ENCODE measurements around the gene NONO. TPM values are rescaled to one million over a fixed set of nuclear protein-coding genes. Genes with fewer than 3 reads are reported as not detected.
"Not testable (repeated sequence)": the region's sequence is repeated elsewhere in the genome, so short reads cannot be mapped to it uniquely, and the experiment has no call there.

NONO gene
- total and polyA plus RNA-seq, 2 experiments from 2014 or later = 175 to 318 TPM

DNA sequence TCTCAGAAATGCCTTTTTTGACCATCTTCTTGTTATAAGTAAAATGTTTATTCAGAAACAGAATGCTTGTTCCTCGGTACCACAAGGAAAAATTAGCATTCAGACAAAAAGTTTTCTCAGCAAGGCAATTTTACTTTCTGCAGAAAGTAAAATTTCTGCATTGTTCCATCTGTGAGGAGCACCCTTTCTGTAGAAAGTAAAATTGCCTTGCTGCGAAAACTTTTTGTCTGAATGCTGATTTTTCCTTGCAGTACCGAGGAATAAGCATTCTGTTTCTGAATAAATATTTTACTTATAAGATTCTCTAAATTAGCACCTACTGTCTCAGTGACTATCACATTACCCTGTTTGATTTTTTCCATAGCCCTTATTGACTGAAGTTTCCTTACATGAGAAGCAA lies 43.0 kb downstream of the NONO start:
- Histone ChIP-seq H3K36me3 (replicated peaks; ENCODE audit: insufficient read depth, low read depth) (no peaks in the 10 kb centered on the region), H3K27ac (no peak overlapping the region), H3K4me3 (no peak overlapping the region), H2AFZ (no peak overlapping the region), H3K27me3 (no peaks in the 10 kb centered on the region), H4K20me1 (ENCODE audit: insufficient read depth, poor library complexity, severe bottlenecking) (no peaks in the 10 kb centered on the region), H3K4me1 (ENCODE audit: insufficient read depth) (no peaks in the 10 kb centered on the region), H3K4me2 (no peak overlapping the region), H3K9me3 (ENCODE audit: low read depth) (no peaks in the 10 kb centered on the region), H3K9me2 (replicated peaks; ENCODE audit: insufficient read depth) (no peaks in the 10 kb centered on the region), H3K79me2 (no peaks in the 10 kb centered on the region)
- WGBS (ENCODE audit: low lambda C conversion rate, missing lambda C conversion rate) = 76% methylated on average over 3 of the region's 3 CpGs
- TF ChIP-seq CTCF (IDR thresholded peaks at IDR 0.05; ENCODE audit: poor library complexity) (no peak), EZH2phosphoT487 (IDR thresholded peaks at IDR 0.05; ENCODE audit: low read depth, severe bottlenecking, unreplicated experiment) (no peak), EZH2 (IDR thresholded peaks at IDR 0.05; ENCODE audit: borderline replicate concordance) (no peak)
- DNase-seq (ENCODE audit: low spot score) = no peak

- not testable (repeated sequence) for H4K20me1 ChIP-seq (ENCODE audit: insufficient read depth, poor library complexity, severe bottlenecking); H3K79me2 ChIP-seq; H3K27me3 ChIP-seq; H2AFZ ChIP-seq; H3K4me3 ChIP-seq; DNase-seq (ENCODE audit: low spot score); H3K9me3 ChIP-seq (ENCODE audit: low read depth); H3K36me3 ChIP-seq (replicated peaks; ENCODE audit: insufficient read depth, low read depth); H3K4me2 ChIP-seq; H3K4me1 ChIP-seq (ENCODE audit: insufficient read depth); H3K27ac ChIP-seq; H3K9me2 ChIP-seq (replicated peaks; ENCODE audit: insufficient read depth)
- WGBS (ENCODE audit: low lambda C conversion rate, missing lambda C conversion rate) = 77% methylated on average over 4 of the region's 5 CpGs
Measured at GRCh38 chrX:71349151-71349665, 65.8 kb downstream of the NONO start.

- not testable (repeated sequence) for H3K4me3 ChIP-seq; H3K9me3 ChIP-seq (ENCODE audit: low read depth); H3K4me1 ChIP-seq (ENCODE audit: insufficient read depth); H3K27ac ChIP-seq; H3K4me2 ChIP-seq; H3K27me3 ChIP-seq; H3K79me2 ChIP-seq; H3K36me3 ChIP-seq (replicated peaks; ENCODE audit: insufficient read depth, low read depth); H4K20me1 ChIP-seq (ENCODE audit: insufficient read depth, poor library complexity, severe bottlenecking); DNase-seq (ENCODE audit: low spot score); H2AFZ ChIP-seq; H3K9me2 ChIP-seq (replicated peaks; ENCODE audit: insufficient read depth)
- 59% methylated on average over 3 of the region's 6 CpGs for WGBS (ENCODE audit: low lambda C conversion rate, missing lambda C conversion rate)
Measured at GRCh38 chrX:71349867-71350266, 66.4 kb downstream of the NONO start.

Other genes with a start within 250 kb of the NONO start
- 61.0 and 68.8 TPM in 2 replicates for gene SNX12, start 215.3 kb upstream of the NONO start, total RNA-seq
- gene SNX12, start 215.3 kb upstream of the NONO start, polyA plus RNA-seq = 7.5 and 8.3 TPM in 2 replicates
- gene FOXO4, start 187.8 kb upstream of the NONO start, total RNA-seq = 9.7 and 10.8 TPM in 2 replicates
- gene FOXO4, start 187.8 kb upstream of the NONO start, polyA plus RNA-seq = 3.5 and 6.3 TPM in 2 replicates
- not detected in 2 replicates for gene CXorf65, start 176.9 kb upstream of the NONO start, total RNA-seq
- not detected in 2 replicates for gene CXorf65, start 176.9 kb upstream of the NONO start, polyA plus RNA-seq
- 7.1 and 14.1 TPM in 2 replicates for gene IL2RG, start 172.1 kb upstream of the NONO start, total RNA-seq
- 11.2 and 13.5 TPM in 2 replicates for gene IL2RG, start 172.1 kb upstream of the NONO start, polyA plus RNA-seq
- gene MED12, start 165.0 kb upstream of the NONO start, total RNA-seq = 24.9 and 32.7 TPM in 2 replicates
- 12.9 and 15.7 TPM in 2 replicates for gene MED12, start 165.0 kb upstream of the NONO start, polyA plus RNA-seq
- 1.6 and 2.7 TPM in 2 replicates for gene NLGN3, start 138.8 kb upstream of the NONO start, total RNA-seq
- gene NLGN3, start 138.8 kb upstream of the NONO start, polyA plus RNA-seq = 0.79 and 1.6 TPM in 2 replicates
- 95.4 and 103 TPM in 2 replicates for gene GJB1, start 60.4 kb upstream of the NONO start, total RNA-seq
- 82.6 and 98.2 TPM in 2 replicates for gene GJB1, start 60.4 kb upstream of the NONO start, polyA plus RNA-seq
- gene ZMYM3, start 29.5 kb upstream of the NONO start, total RNA-seq = 25.0 and 26.2 TPM in 2 replicates
- gene ZMYM3, start 29.5 kb upstream of the NONO start, polyA plus RNA-seq = 10.5 and 15.1 TPM in 2 replicates
- 1.1 and 1.6 TPM in 2 replicates for gene ITGB1BP2, start 18.1 kb downstream of the NONO start, total RNA-seq
- gene ITGB1BP2, start 18.1 kb downstream of the NONO start, polyA plus RNA-seq = 0.15 and 1.2 TPM in 2 replicates
- 15.8 and 19.2 TPM in 2 replicates for gene TAF1, start 82.7 kb downstream of the NONO start, total RNA-seq
- gene TAF1, start 82.7 kb downstream of the NONO start, polyA plus RNA-seq = 1.9 and 2.7 TPM in 2 replicates
- gene OGT, start 249.5 kb downstream of the NONO start, total RNA-seq = 117 and 120 TPM in 2 replicates
- gene OGT, start 249.5 kb downstream of the NONO start, polyA plus RNA-seq = 36.8 and 46.5 TPM in 2 replicates